HEK293 (cell line): Measurements from ENCODE around the gene TLK1.

Source experiments
- CTCF ChIA-PET: fragments of 350-600 bp; formaldehyde crosslinking; extraction: SDS; loops from one replicate; lab custom pipeline; 2021; ENCODE audit warnings: antibody characterized with exemption; lab: Yijun Ruan, JAX
- POLR2A ChIA-PET: fragments of 300-600 bp; formaldehyde crosslinking; extraction: SDS; loops from one replicate; lab custom pipeline; 2020; ENCODE audit warnings: antibody characterized with exemption, inconsistent platforms; lab: Yijun Ruan, JAX
- H3K27ac ChIP-seq: fragments of 200-500 bp; sonication (Bioruptor generic); 2 replicates; pipeline ENCODE4 v1.5.1; 2014; ENCODE audit warnings: low read depth, low read length, control low read depth, inconsistent platforms; ENCODE audit errors: extremely low read depth
- H3K36me3 ChIP-seq, 2 experiments: fragments of 200-500 bp in 1 of 2; sonication (Bioruptor generic) in 1 of 2; 1 replicate in 1 of 2; 2 replicates in 1 of 2; pipeline ENCODE4 v1.5.1; 2014 to 2017; ENCODE audit warnings: inconsistent platforms in 2 of 2, low read length in 2 of 2; ENCODE audit not compliant: control insufficient read depth in 2 of 2, insufficient read depth in 1 of 2
- H3K4me1 ChIP-seq: fragments of 200-500 bp; sonication (Bioruptor generic); 2 replicates; pipeline ENCODE4 v1.5.1; 2014; ENCODE audit warnings: mild to moderate bottlenecking, low read length, inconsistent platforms; ENCODE audit not compliant: control insufficient read depth, insufficient read depth
- H3K4me3 ChIP-seq: 2 replicates; pipeline ENCODE4 v1.5.1; 2011; ENCODE audit warnings: low read depth, mild to moderate bottlenecking, control low read depth, low read length, moderate library complexity
- H3K9me3 ChIP-seq: fragments of 200-500 bp; sonication (Bioruptor generic); 2 replicates; pipeline ENCODE4 v1.5.1; 2014; ENCODE audit warnings: low read depth, low read length, inconsistent platforms; ENCODE audit not compliant: control insufficient read depth, insufficient read depth
- GLI4 ChIP-seq: fragments of 450-650 bp; formaldehyde crosslinking; IDR thresholded peaks from 2 replicates; pipeline ENCODE4 v1.5.1; 2016; ENCODE audit warnings: missing biosample characterization, missing genetic modification characterization
- GLIS2 ChIP-seq: fragments of 450-650 bp; formaldehyde crosslinking; IDR thresholded peaks from 2 replicates; pipeline ENCODE4 v1.5.1; 2016; ENCODE audit warnings: missing biosample characterization, missing genetic modification characterization
- IKZF3 ChIP-seq: fragments of 450-650 bp; IDR thresholded peaks from 2 replicates; pipeline ENCODE4 v1.5.0; 2018; ENCODE audit warnings: missing biosample characterization, mild to moderate bottlenecking, missing genetic modification characterization, moderate library complexity
- KLF10 ChIP-seq: fragments of 450-650 bp; IDR thresholded peaks from 2 replicates; pipeline ENCODE4 v1.5.1; 2018; ENCODE audit warnings: missing biosample characterization, mild to moderate bottlenecking, missing genetic modification characterization
- PATZ1 ChIP-seq: fragments of 450-650 bp; formaldehyde crosslinking; IDR thresholded peaks from 2 replicates; pipeline ENCODE4 v1.5.1; 2016; ENCODE audit warnings: missing biosample characterization, missing genetic modification characterization
- PBX3 ChIP-seq: sonication (generic); formaldehyde crosslinking; IDR thresholded peaks from 2 replicates; pipeline ENCODE4 v1.8.1; 2022; ENCODE audit warnings: mild to moderate bottlenecking, moderate library complexity, missing genetic modification reagents
- PRDM10 ChIP-seq: fragments of 450-650 bp; formaldehyde crosslinking; IDR thresholded peaks from 2 replicates; pipeline ENCODE4 v1.5.1; 2016; ENCODE audit warnings: missing biosample characterization, missing genetic modification characterization
- SCRT2 ChIP-seq: fragments of 450-650 bp; formaldehyde crosslinking; IDR thresholded peaks from 2 replicates; pipeline ENCODE4 v1.5.1; 2016; ENCODE audit warnings: missing biosample characterization, missing genetic modification characterization
- SP3 ChIP-seq: fragments of 450-650 bp; formaldehyde crosslinking; IDR thresholded peaks from 2 replicates; pipeline ENCODE4 v1.5.1; 2016; ENCODE audit warnings: missing biosample characterization, missing genetic modification characterization
- TRIM28 ChIP-seq: IDR thresholded peaks from 2 replicates; pipeline ENCODE4 v1.6.1; 2011; ENCODE audit warnings: low read length, control low read depth, borderline replicate concordance
- ZBTB8A ChIP-seq: fragments of 450-650 bp; formaldehyde crosslinking; IDR thresholded peaks from 2 replicates; pipeline ENCODE4 v1.5.1; 2016; ENCODE audit warnings: missing biosample characterization, missing genetic modification characterization
- ZFP3 ChIP-seq: fragments of 450-650 bp; formaldehyde crosslinking; IDR thresholded peaks from 2 replicates; pipeline ENCODE4 v1.5.1; 2016; ENCODE audit warnings: low read depth, missing biosample characterization, missing genetic modification characterization
- ZFP37 ChIP-seq: fragments of 450-650 bp; formaldehyde crosslinking; IDR thresholded peaks from 2 replicates; pipeline ENCODE4 v1.5.1; 2016; ENCODE audit warnings: missing biosample characterization, missing genetic modification characterization
- ZNF121 ChIP-seq: fragments of 450-650 bp; formaldehyde crosslinking; IDR thresholded peaks from 2 replicates; pipeline ENCODE4 v1.5.1; 2016; ENCODE audit warnings: missing biosample characterization, missing genetic modification characterization
- ZNF175 ChIP-seq: fragments of 450-650 bp; formaldehyde crosslinking; IDR thresholded peaks from 2 replicates; pipeline ENCODE4 v1.5.1; 2016; ENCODE audit warnings: missing biosample characterization, missing genetic modification characterization
- ZNF335 ChIP-seq: fragments of 450-650 bp; formaldehyde crosslinking; conservative IDR thresholded peaks from 2 replicates; pipeline ENCODE4 v1.5.1; 2016; ENCODE audit warnings: missing biosample characterization, missing genetic modification characterization
- ZNF398 ChIP-seq: fragments of 450-650 bp; formaldehyde crosslinking; IDR thresholded peaks from 2 replicates; pipeline ENCODE4 v1.5.1; 2017; ENCODE audit warnings: missing biosample characterization, missing genetic modification characterization
- ZNF513 ChIP-seq: fragments of 450-650 bp; IDR thresholded peaks from 2 replicates; pipeline ENCODE4 v1.5.1; 2018; ENCODE audit warnings: missing biosample characterization, missing genetic modification characterization
- ZNF548 ChIP-seq: fragments of 450-650 bp; formaldehyde crosslinking; IDR thresholded peaks from 2 replicates; pipeline ENCODE4 v1.5.1; 2016; ENCODE audit warnings: missing biosample characterization, missing genetic modification characterization
- ZNF561 ChIP-seq: fragments of 450-650 bp; IDR thresholded peaks from 2 replicates; pipeline ENCODE4 v1.5.1; 2018; ENCODE audit warnings: missing biosample characterization, missing genetic modification characterization, borderline replicate concordance
- ZNF623 ChIP-seq: fragments of 450-650 bp; formaldehyde crosslinking; IDR thresholded peaks from 2 replicates; pipeline ENCODE4 v1.5.1; 2016; ENCODE audit warnings: missing biosample characterization, missing genetic modification characterization
- ZXDB ChIP-seq: fragments of 450-650 bp; formaldehyde crosslinking; IDR thresholded peaks from 2 replicates; pipeline ENCODE4 v1.5.1; 2016; ENCODE audit warnings: missing biosample characterization, missing genetic modification characterization

TLK1 gene

GRCh38 chr2:170974304-170974993 is 186.2 kb downstream of the TLK1 start:
- Histone ChIP-seq H3K9me3 (no peaks in the 10 kb centered on the region), H3K4me3 (no peak overlapping the region), H3K4me1 (no peaks in the 10 kb centered on the region; the same call in 1 of the 2 replicates), H3K27ac (no peak overlapping the region; the same call in 1 of the 2 replicates)
- ChIA-PET POLR2A (no interaction called here), CTCF (interaction anchor here (0.6 to 2.6 kb wide), 12 partner anchors 10 to 1139 kb away, joined by 3 to 18 read pairs (median 3); no protein-coding TSS in a partner anchor)
- TF ChIP-seq ZNF335 (0 out of 2 replicates have a peak, but pooled peaks have one; percentile 60), ZNF623 (0 out of 2 replicates have a peak, but pooled peaks have one; percentile 24), GLI4 (tag by site-specific recombination) (peak; percentile 95), KLF10 (tag by site-specific recombination) (no peak)
- TF ChIP-seq, all 188 proteins: peak for 3
- H3K36me3 ChIP-seq = no peaks in the 10 kb centered on the region

GRCh38 chr2:170973492-170974303 is 187.0 kb downstream of the TLK1 start:
- Histone ChIP-seq H3K4me3 (peak overlapping the region; percentile 60), H3K9me3 (no peaks in the 10 kb centered on the region), H3K36me3 (peaks cover 0 to 4% of the 10 kb centered on the region in 2 experiments; a peak in 1 of 3 replicates), H3K27ac (peak overlapping the region; percentile 82), H3K4me1 (no peaks in the 10 kb centered on the region; the same call in 1 of the 2 replicates)
- CTCF ChIA-PET = interaction anchor here (0.6 to 2.6 kb wide), 27 partner anchors 15 to 1107 kb away, joined by 3 to 18 read pairs (median 3); no protein-coding TSS in a partner anchor
- POLR2A ChIA-PET = interaction anchor here (0.6 to 1.0 kb wide), 2 partner anchors 185 to 575 kb away, joined by 3 to 4 read pairs; no protein-coding TSS in a partner anchor
- no peak for TF ChIP-seq ZNF121 (tag by site-specific recombination)
- no peak for TF ChIP-seq ZNF548
- no peak for TF ChIP-seq ZNF513 (tag by site-specific recombination)
- no peak for TF ChIP-seq ZNF175 (tag by site-specific recombination)
- TF ChIP-seq ZBTB8A = peak; percentile 82
- no peak for TF ChIP-seq TRIM28
- TF ChIP-seq GLIS2 (tag by site-specific recombination) = peak; percentile 74; the same call in 1 of the 2 replicates
- peak; percentile 44; the same call in 1 of the 2 replicates for TF ChIP-seq PBX3 (CRISPR knock-in tag)
- TF ChIP-seq ZXDB = peak; percentile 98
- TF ChIP-seq ZNF561 (tag by site-specific recombination) = 0 out of 2 replicates have a peak, but pooled peaks have one; percentile 50
- peak; percentile 47; the same call in 1 of the 2 replicates for TF ChIP-seq IKZF3 (tag by site-specific recombination)
- peak; percentile 48; the same call in 1 of the 2 replicates for TF ChIP-seq PRDM10 (tag by site-specific recombination)
- TF ChIP-seq ZFP3 (tag by site-specific recombination) = peak; percentile 89
- peak; percentile 32; the same call in 1 of the 2 replicates for TF ChIP-seq SP3 (tag by site-specific recombination)
- TF ChIP-seq PATZ1 = peak; percentile 49; the same call in 1 of the 2 replicates
- TF ChIP-seq ZNF398 (tag by site-specific recombination) = no peak
- no peak for TF ChIP-seq SCRT2 (tag by site-specific recombination)
- TF ChIP-seq ZFP37 (tag by site-specific recombination) = no peak
